ENCODE results near the gene ST13. TPM values are rescaled to one million over a fixed set of nuclear protein-coding genes. Genes with fewer than 3 reads are reported as not detected.
A peak's percentile ranks its signal among the peaks of the same experiment; 100 is the strongest.
"Not testable (repeated sequence)": the region's sequence is repeated elsewhere in the genome, so short reads cannot be mapped to it uniquely, and the experiment has no call there.

Gene ST13
- total RNA-seq, 4 donors from 2014 or later, result 39.6 to 113 (median 79.7) TPM

- no peak for TF ChIP-seq POLR2AphosphoS5 (IDR thresholded peaks at IDR 0.05)
- no peak for TF ChIP-seq CTCF (IDR thresholded peaks at IDR 0.05)
- no peak for TF ChIP-seq EP300 (IDR thresholded peaks at IDR 0.05; ENCODE audit: low read depth)
- no peak for TF ChIP-seq POLR2A (IDR thresholded peaks at IDR 0.05)
- Histone ChIP-seq H3K36me3 (peaks cover 0 to 2% (median 0%) of the 10 kb centered on the region in 4 donors), H3K27me3 (no peaks in the 10 kb centered on the region), H3K9me3 (no peaks in the 10 kb centered on the region), H3K4me1 (peaks cover 0 to 20% (median 7%) of the 10 kb centered on the region in 4 donors), H3K4me3 (peak overlapping the region in 2 of 4 donors; percentile 7 to 24), H3K27ac (peak overlapping the region; percentile 59 to 66 (median 63))
- DNase-seq, result no peak
- in situ Hi-C loops (cut with MboI; ENCODE audit: low pct_ligation_motif_present in 1 of 4, low pct_unique_long_range_greater_than_20kb in 1 of 4, low sequenced_read_pairs in 3 of 4), result no loop called here
- intact Hi-C loops (cut with DNase I; ENCODE audit: low total_unique reads), result no loop called here
- 40 to 48% methylated on average over 1 of the region's 1 CpG for WGBS, 2 donors (ENCODE audit: low coverage in 1 of 2)
Observed at GRCh38 chr22:40876907-40877306, 20.5 kb upstream of the ST13 start.

GRCh38 chr22:40875111-40875510 lies 18.7 kb upstream of the ST13 start:
- DNase-seq, result no peak
- intact Hi-C loops (cut with DNase I; ENCODE audit: low total_unique reads), result no loop called here
- TF ChIP-seq EP300 (IDR thresholded peaks at IDR 0.05; ENCODE audit: low read depth), result no peak
- TF ChIP-seq POLR2A (IDR thresholded peaks at IDR 0.05), result no peak
- Histone ChIP-seq H3K4me3 (no peak overlapping the region), H3K9me3 (no peaks in the 10 kb centered on the region), H3K27me3 (no peaks in the 10 kb centered on the region), H3K4me1 (peaks cover 0 to 20% (median 7%) of the 10 kb centered on the region in 4 donors), H3K27ac (no peak overlapping the region), H3K36me3 (peaks cover 0 to 13% (median 0%) of the 10 kb centered on the region in 4 donors)
- 94 to 100% methylated on average over 3 of the region's 3 CpGs for WGBS, 2 donors (ENCODE audit: low coverage in 1 of 2)
- in situ Hi-C loops (cut with MboI; ENCODE audit: low pct_ligation_motif_present in 1 of 4, low pct_unique_long_range_greater_than_20kb in 1 of 4, low sequenced_read_pairs in 3 of 4), result no loop called here

GRCh38 chr22:40874016-40874415 lies 17.6 kb upstream of the ST13 start:
- no peak overlapping the region for H3K27ac ChIP-seq
- no peaks in the 10 kb centered on the region for H3K27me3 ChIP-seq
- peaks cover 0 to 13% (median 0%) of the 10 kb centered on the region in 4 donors for H3K36me3 ChIP-seq
- H3K4me1 ChIP-seq, result peaks cover 0 to 20% (median 7%) of the 10 kb centered on the region in 4 donors
- TF ChIP-seq POLR2AphosphoS5 (IDR thresholded peaks at IDR 0.05), result no peak
- no peak for TF ChIP-seq CTCF (IDR thresholded peaks at IDR 0.05)
- no peak for TF ChIP-seq EP300 (IDR thresholded peaks at IDR 0.05; ENCODE audit: low read depth)
- no peak for TF ChIP-seq POLR2A (IDR thresholded peaks at IDR 0.05)
- in situ Hi-C loops (cut with MboI; ENCODE audit: low pct_ligation_motif_present in 1 of 4, low pct_unique_long_range_greater_than_20kb in 1 of 4, low sequenced_read_pairs in 3 of 4), result no loop called here
- H3K9me3 ChIP-seq, result no peaks in the 10 kb centered on the region
- H3K4me3 ChIP-seq, result no peak overlapping the region
- intact Hi-C loops (cut with DNase I; ENCODE audit: low total_unique reads), result no loop called here
- 97% methylated on average over 3 of the region's 3 CpGs for WGBS, 2 donors (ENCODE audit: low coverage in 1 of 2)
- DNase-seq, result no peak

GRCh38 chr22:40868379-40868778 lies 11.9 kb upstream of the ST13 start:
- H3K4me3 ChIP-seq; intact Hi-C loops (cut with DNase I; ENCODE audit: low total_unique reads); in situ Hi-C loops (cut with MboI; ENCODE audit: low pct_ligation_motif_present in 1 of 4, low pct_unique_long_range_greater_than_20kb in 1 of 4, low sequenced_read_pairs in 3 of 4); H3K27ac ChIP-seq; H3K27me3 ChIP-seq; H3K9me3 ChIP-seq; DNase-seq; H3K4me1 ChIP-seq: not testable (repeated sequence)
- peaks cover 0 to 13% (median 0%) of the 10 kb centered on the region in 4 donors for H3K36me3 ChIP-seq
- 57 to 68% methylated on average over 1 to 6 of the region's 6 CpGs for WGBS, 2 donors (ENCODE audit: low coverage in 1 of 2)

GRCh38 chr22:40867109-40867508 lies 10.7 kb upstream of the ST13 start:
- WGBS, 2 donors (ENCODE audit: low coverage in 1 of 2), result 89 to 90% methylated on average over 2 of the region's 2 CpGs
- Histone ChIP-seq H3K4me3 (no peak overlapping the region), H3K27me3 (no peaks in the 10 kb centered on the region), H3K9me3 (no peaks in the 10 kb centered on the region), H3K36me3 (peaks cover 0 to 13% (median 0%) of the 10 kb centered on the region in 4 donors), H3K27ac (no peak overlapping the region), H3K4me1 (peaks cover 0 to 5% (median 0%) of the 10 kb centered on the region in 4 donors)
- in situ Hi-C loops (cut with MboI; ENCODE audit: low pct_ligation_motif_present in 1 of 4, low pct_unique_long_range_greater_than_20kb in 1 of 4, low sequenced_read_pairs in 3 of 4), result no loop called here
- DNase-seq, result no peak
- intact Hi-C loops (cut with DNase I; ENCODE audit: low total_unique reads), result no loop called here
- TF ChIP-seq EP300 (IDR thresholded peaks at IDR 0.05; ENCODE audit: low read depth) (no peak), POLR2A (IDR thresholded peaks at IDR 0.05) (no peak), POLR2AphosphoS5 (IDR thresholded peaks at IDR 0.05) (no peak), CTCF (IDR thresholded peaks at IDR 0.05) (no peak)

All from transverse colon (tissue), 4 donors.